OCI-LY3 (cell line): ENCODE results near the gene UCP1.
A peak's percentile ranks its signal among the peaks of the same experiment; 100 is the strongest.

ENCODE experiments used
- H2AFZ ChIP-seq: fragments of 200-600, 300-600 bp; shearing (Covaris generic); 2 replicates; pipeline ENCODE4 v1.6.0; 2014; ENCODE audit warnings: antibody characterized with exemption, low read depth, low read length
- H3K27ac ChIP-seq: fragments of 200-600, 300-600 bp; sonication (generic); 2 replicates; pipeline ENCODE4 v1.5.1; 2014; ENCODE audit warnings: mild to moderate bottlenecking, low read length, moderate library complexity, mixed read lengths
- H3K27me3 ChIP-seq: fragments of 200-600, 300-600 bp; sonication (generic); 2 replicates; pipeline ENCODE4 v1.6.1; 2014; ENCODE audit warnings: low read depth, low read length, mixed read lengths
- H3K36me3 ChIP-seq: fragments of 200-600, 300-600 bp; sonication (generic); replicated peaks from 2 replicates; pipeline ENCODE3; 2014; ENCODE audit warnings: low read depth, low read length, mixed read lengths
- H3K4me1 ChIP-seq: fragments of 300-600, 200-600 bp; sonication (generic); 2 replicates; pipeline ENCODE4 v1.6.1; 2014; ENCODE audit warnings: low read length, mixed read lengths
- H3K4me2 ChIP-seq: fragments of 200-600, 300-600 bp; sonication (generic); 2 replicates; pipeline ENCODE4 v1.6.1; 2014; ENCODE audit warnings: low read length, mixed read lengths
- H3K4me3 ChIP-seq: fragments of 300-600, 200-600 bp; sonication (generic); 2 replicates; pipeline ENCODE4 v1.5.1; 2014; ENCODE audit warnings: antibody characterized with exemption, mild to moderate bottlenecking, low read length, moderate library complexity
- H3K79me2 ChIP-seq: fragments of 300-600, 200-600 bp; shearing (Covaris generic); 2 replicates; pipeline ENCODE4 v1.6.1; 2014; ENCODE audit warnings: mild to moderate bottlenecking, low read length, mixed read lengths
- H3K9ac ChIP-seq: fragments of 300-600, 200-600 bp; shearing (Covaris generic); 2 replicates; pipeline ENCODE4 v1.6.0; 2014; ENCODE audit warnings: mild to moderate bottlenecking, low read length, moderate library complexity
- H3K9me3 ChIP-seq: fragments of 200-600, 300-600 bp; shearing (Covaris generic); 2 replicates; pipeline ENCODE4 v1.6.1; 2014; ENCODE audit warnings: low read length, mixed read lengths; ENCODE audit not compliant: insufficient read depth
- H4K20me1 ChIP-seq: fragments of 200-600, 300-600 bp; sonication (generic); 2 replicates; pipeline ENCODE4 v1.6.1; 2016; ENCODE audit warnings: low read length, mixed read lengths; ENCODE audit not compliant: insufficient read depth
- CTCF ChIP-seq: fragments of 200-600, 300-600 bp; sonication (generic); IDR thresholded peaks from 2 replicates; pipeline ENCODE4 v1.5.1; 2014; ENCODE audit warnings: antibody characterized with exemption, low read length, low read depth
- EZH2phosphoT487 ChIP-seq: fragments of 200-600 bp; shearing (Covaris generic); IDR thresholded peaks from 2 replicates; pipeline ENCODE4 v1.6.1; 2018; ENCODE audit warnings: antibody characterized with exemption, mixed run types, low read depth

The UCP1 gene

GRCh38 chr4:140556372-140557085 is 12.2 kb downstream of the UCP1 start:
- peak overlapping the region; percentile 42 for H3K4me2 ChIP-seq
- peak overlapping the region; percentile 1; the same call in 1 of the 2 replicates for H3K4me3 ChIP-seq
- H3K36me3 ChIP-seq: peaks cover 5% of the 10 kb centered on the region
- peaks cover 15% of the 10 kb centered on the region for H3K4me1 ChIP-seq
- no peak overlapping the region for H2AFZ ChIP-seq
- H3K9me3 ChIP-seq: no peaks in the 10 kb centered on the region
- no peak overlapping the region for H3K27ac ChIP-seq
- TF ChIP-seq EZH2phosphoT487 (no peak), CTCF (no peak)
- 0 out of 2 replicates have a peak, but pooled peaks cover 8% of the 10 kb centered on the region for H3K27me3 ChIP-seq
- no peaks in the 10 kb centered on the region for H3K79me2 ChIP-seq
- no peak overlapping the region for H3K9ac ChIP-seq
- H4K20me1 ChIP-seq: no peaks in the 10 kb centered on the region

- H3K27ac ChIP-seq: no peak overlapping the region
- no peak overlapping the region for H3K9ac ChIP-seq
- peaks cover 17% of the 10 kb centered on the region for H3K36me3 ChIP-seq
- no peak overlapping the region for H3K4me3 ChIP-seq
- no peak overlapping the region for H3K4me2 ChIP-seq
- 0 out of 2 replicates have a peak, but pooled peaks cover 3% of the 10 kb centered on the region for H4K20me1 ChIP-seq
- no peaks in the 10 kb centered on the region for H3K9me3 ChIP-seq
- H3K79me2 ChIP-seq: no peaks in the 10 kb centered on the region
- no peaks in the 10 kb centered on the region for H3K4me1 ChIP-seq
- no peaks in the 10 kb centered on the region for H3K27me3 ChIP-seq
- no peak overlapping the region for H2AFZ ChIP-seq
- TF ChIP-seq EZH2phosphoT487: no peak
- no peak for TF ChIP-seq CTCF
Measured at GRCh38 chr4:140533951-140534480, 34.7 kb downstream of the UCP1 start.

- TF ChIP-seq CTCF (no peak), EZH2phosphoT487 (no peak)
- Histone ChIP-seq H3K9me3 (no peaks in the 10 kb centered on the region), H3K4me1 (peaks cover 5% of the 10 kb centered on the region), H2AFZ (no peak overlapping the region), H3K4me2 (no peak overlapping the region), H4K20me1 (0 out of 2 replicates have a peak, but pooled peaks cover 3% of the 10 kb centered on the region), H3K9ac (no peak overlapping the region), H3K79me2 (peaks cover 10% of the 10 kb centered on the region), H3K27me3 (no peaks in the 10 kb centered on the region), H3K36me3 (peaks cover 33% of the 10 kb centered on the region), H3K4me3 (no peak overlapping the region), H3K27ac (no peak overlapping the region)
Measured at GRCh38 chr4:140529434-140529833, 39.3 kb downstream of the UCP1 start.

- H3K4me3 ChIP-seq: peak within 1 kb of the TSS; percentile 82
- H3K27ac ChIP-seq: peak within 1 kb of the TSS; percentile 17
- no peaks in the 10 kb centered on the region for H4K20me1 ChIP-seq
- H3K79me2 ChIP-seq: peaks cover 11% of the 10 kb centered on the region
- peak within 1 kb of the TSS; percentile 90 for H3K4me2 ChIP-seq
- peak within 1 kb of the TSS; percentile 72 for H3K9ac ChIP-seq
- H3K4me1 ChIP-seq: peaks cover 11% of the 10 kb centered on the region
- H3K27me3 ChIP-seq: no peaks in the 10 kb centered on the region
- peak within 1 kb of the TSS; percentile 94 for H2AFZ ChIP-seq
- no peak for TF ChIP-seq EZH2phosphoT487
- peak; percentile 99 for TF ChIP-seq CTCF
- H3K36me3 ChIP-seq: peaks cover 17% of the 10 kb centered on the region
- no peaks in the 10 kb centered on the region for H3K9me3 ChIP-seq
Measured at GRCh38 chr4:140523857-140524742, 44.7 kb downstream of the UCP1 start, which contains the start of gene ELMOD2. TSS of gene ELMOD2 (plus strand) at chr4:140524168. CDS start at chr4:140525429, 1,261 bp downstream.
